HUES48 (cell line): ENCODE results near the gene RXRA.

Experiments
- H3K27ac ChIP-seq: one replicate; pipeline ENCODE4 v1.7.0; 2013; ENCODE audit warnings: low read depth, low read length, inconsistent platforms
- H3K27me3 ChIP-seq: 2 replicates; pipeline ENCODE4 v1.6.1; 2013; ENCODE audit warnings: mild to moderate bottlenecking, low read length; ENCODE audit not compliant: control insufficient read depth, insufficient read depth
- H3K36me3 ChIP-seq: 2 replicates; pipeline ENCODE4 v1.6.1; 2013; ENCODE audit warnings: low read length; ENCODE audit not compliant: control insufficient read depth, insufficient read depth
- H3K4me1 ChIP-seq: 2 replicates; pipeline ENCODE4 v1.6.1; 2013; ENCODE audit warnings: mild to moderate bottlenecking, low read length; ENCODE audit not compliant: control insufficient read depth, insufficient read depth
- H3K4me3 ChIP-seq: 2 replicates; pipeline ENCODE4 v1.5.1; 2013; ENCODE audit warnings: mild to moderate bottlenecking, low read depth, low read length
- H3K9ac ChIP-seq: 2 replicates; pipeline ENCODE4 v1.6.1; 2013; ENCODE audit warnings: mild to moderate bottlenecking, low read depth, low read length, moderate library complexity
- H3K9me3 ChIP-seq: 2 replicates; pipeline ENCODE4 v1.6.1; 2013; ENCODE audit warnings: low read length; ENCODE audit not compliant: control insufficient read depth, insufficient read depth

The RXRA gene

GRCh38 chr9:134320868-134321471 is 5.3 kb upstream of the RXRA start:
- Histone ChIP-seq H3K4me3 (no peak overlapping the region), H3K36me3 (no peaks in the 10 kb centered on the region), H3K9me3 (no peaks in the 10 kb centered on the region), H3K4me1 (peaks cover 11% of the 10 kb centered on the region), H3K27ac (no peak overlapping the region), H3K27me3 (no peaks in the 10 kb centered on the region), H3K9ac (no peak overlapping the region)

- no peaks in the 10 kb centered on the region for H3K36me3 ChIP-seq
- H3K4me3 ChIP-seq: no peak overlapping the region
- H3K9me3 ChIP-seq: no peaks in the 10 kb centered on the region
- H3K27me3 ChIP-seq: no peaks in the 10 kb centered on the region
- no peak overlapping the region for H3K27ac ChIP-seq
- no peak overlapping the region for H3K9ac ChIP-seq
- H3K4me1 ChIP-seq: peaks cover 11% of the 10 kb centered on the region
Observed at GRCh38 chr9:134321531-134321930, 4.7 kb upstream of the RXRA start.

GRCh38 chr9:134321946-134322741 is 4.1 kb upstream of the RXRA start:
- H3K9me3 ChIP-seq: no peaks in the 10 kb centered on the region

GRCh38 chr9:134322781-134323241 is 3.4 kb upstream of the RXRA start:
- H3K36me3 ChIP-seq: no peaks in the 10 kb centered on the region
- H3K27me3 ChIP-seq: no peaks in the 10 kb centered on the region
- no peak overlapping the region for H3K27ac ChIP-seq
- peaks cover 14% of the 10 kb centered on the region for H3K4me1 ChIP-seq
- no peaks in the 10 kb centered on the region for H3K9me3 ChIP-seq
- H3K4me3 ChIP-seq: no peak overlapping the region
- no peak overlapping the region for H3K9ac ChIP-seq

More at GRCh38 chr9:134321946-134322741, 4.1 kb upstream of the RXRA start:
- Histone ChIP-seq H3K36me3 (no peaks in the 10 kb centered on the region), H3K27me3 (no peaks in the 10 kb centered on the region), H3K9ac (no peak overlapping the region), H3K27ac (no peak overlapping the region), H3K4me3 (no peak overlapping the region), H3K4me1 (peaks cover 11% of the 10 kb centered on the region)

- H3K4me1 ChIP-seq: peaks cover 21% of the 10 kb centered on the region
- H3K36me3 ChIP-seq: no peaks in the 10 kb centered on the region
- H3K9ac ChIP-seq: no peak overlapping the region
- no peak overlapping the region for H3K27ac ChIP-seq
- H3K9me3 ChIP-seq: no peaks in the 10 kb centered on the region
- no peak overlapping the region for H3K4me3 ChIP-seq
- no peaks in the 10 kb centered on the region for H3K27me3 ChIP-seq
Observed at GRCh38 chr9:134323741-134324358, 2.4 kb upstream of the RXRA start.

- no peaks in the 10 kb centered on the region for H3K9me3 ChIP-seq
- peak overlapping the region; percentile 74; the same call in 1 of the 2 replicates for H3K4me3 ChIP-seq
- H3K27me3 ChIP-seq: no peaks in the 10 kb centered on the region
- H3K27ac ChIP-seq: no peak overlapping the region
- no peak overlapping the region for H3K9ac ChIP-seq
- H3K36me3 ChIP-seq: no peaks in the 10 kb centered on the region
- H3K4me1 ChIP-seq: peaks cover 27% of the 10 kb centered on the region
Observed at GRCh38 chr9:134324359-134325095, 1.7 kb upstream of the RXRA start.

GRCh38 chr9:134325096-134325812 is 1.0 kb upstream of the RXRA start:
- Histone ChIP-seq H3K27me3 (no peaks in the 10 kb centered on the region), H3K4me1 (peaks cover 26% of the 10 kb centered on the region), H3K9me3 (no peaks in the 10 kb centered on the region), H3K9ac (peak overlapping the region; percentile 61; the same call in 1 of the 2 replicates), H3K36me3 (no peaks in the 10 kb centered on the region), H3K4me3 (peak overlapping the region; percentile 74), H3K27ac (peak overlapping the region; percentile 42)

- Histone ChIP-seq H3K27ac (peak overlapping the region; percentile 35), H3K9ac (no peak overlapping the region), H3K27me3 (no peaks in the 10 kb centered on the region), H3K36me3 (no peaks in the 10 kb centered on the region), H3K9me3 (no peaks in the 10 kb centered on the region), H3K4me1 (peaks cover 16% of the 10 kb centered on the region), H3K4me3 (peak overlapping the region; percentile 69)
Observed at GRCh38 chr9:134326724-134327601, 708 bp downstream of the RXRA start.

- peak overlapping the region; percentile 69; the same call in 1 of the 2 replicates for H3K4me3 ChIP-seq
- H3K36me3 ChIP-seq: no peaks in the 10 kb centered on the region
- no peaks in the 10 kb centered on the region for H3K9me3 ChIP-seq
- no peaks in the 10 kb centered on the region for H3K27me3 ChIP-seq
- peak overlapping the region; percentile 54 for H3K27ac ChIP-seq
- peaks cover 16% of the 10 kb centered on the region for H3K4me1 ChIP-seq
- H3K9ac ChIP-seq: no peak overlapping the region
Observed at GRCh38 chr9:134327671-134328231, 1.5 kb downstream of the RXRA start.
